SK-N-SH treated with all-trans-retinoic acid at 6 μM for 48 hours (cell line): ENCODE data around the gene AKAP8L.

ENCODE experiments used
- ATAC-seq: fragments of 200-7000 bp; cut with Tn5 transposase; 3 replicates; pipeline ENCODE4 v1.9.1; 2020; ENCODE audit warnings: mild to moderate bottlenecking, moderate library complexity
- ARNTL ChIP-seq: fragments of 450-650 bp; formaldehyde crosslinking; IDR thresholded peaks from 2 replicates; pipeline ENCODE4 v1.5.0; 2020; ENCODE audit warnings: low read depth, mild to moderate bottlenecking, moderate library complexity, borderline replicate concordance
- CREB5 ChIP-seq: fragments of 250-450 bp; sonication (Bioruptor Pico); IDR thresholded peaks from 2 replicates; pipeline ENCODE4 v1.5.1; 2020; ENCODE audit warnings: low read depth, mild to moderate bottlenecking, moderate library complexity
- CSDC2 ChIP-seq: fragments of 250-450 bp; sonication (Bioruptor Pico); IDR thresholded peaks from 2 replicates; pipeline ENCODE4 v1.5.0; 2020; ENCODE audit warnings: mild to moderate bottlenecking, moderate library complexity
- CSRNP3 ChIP-seq: fragments of 250-450 bp; sonication (Bioruptor Pico); IDR thresholded peaks from 2 replicates; pipeline ENCODE4 v1.5.1; 2021; ENCODE audit warnings: mild to moderate bottlenecking, moderate library complexity
- ESRRG ChIP-seq: fragments of 250-450 bp; sonication (Bioruptor Pico); IDR thresholded peaks from 2 replicates; pipeline ENCODE4 v1.6.1; 2021; ENCODE audit warnings: mild to moderate bottlenecking
- GLIS3 ChIP-seq: fragments of 250-450 bp; sonication (Bioruptor Pico); IDR thresholded peaks from 2 replicates; pipeline ENCODE4 v1.5.0; 2020; ENCODE audit warnings: mild to moderate bottlenecking, moderate library complexity
- ISL1 ChIP-seq: fragments of 250-450 bp; sonication (Bioruptor Pico); IDR thresholded peaks from 2 replicates; pipeline ENCODE4 v2.1.2; 2022; ENCODE audit warnings: mild to moderate bottlenecking, moderate library complexity
- PATZ1 ChIP-seq: fragments of 250-450 bp; sonication (Bioruptor Pico); IDR thresholded peaks from 2 replicates; pipeline ENCODE4 v1.8.0; 2020; ENCODE audit warnings: mild to moderate bottlenecking, moderate library complexity, borderline replicate concordance
- POU6F1 ChIP-seq: fragments of 250-450 bp; sonication (Bioruptor Pico); IDR thresholded peaks from 2 replicates; pipeline ENCODE4 v1.8.0; 2021; ENCODE audit warnings: low read depth, mild to moderate bottlenecking, moderate library complexity, borderline replicate concordance
- PPARA ChIP-seq: fragments of 250-450 bp; sonication (Bioruptor Pico); IDR thresholded peaks from 2 replicates; pipeline ENCODE4 v1.5.0; 2020; ENCODE audit warnings: mild to moderate bottlenecking, borderline replicate concordance
- RARB ChIP-seq: fragments of 250-450 bp; sonication (Bioruptor Pico); IDR thresholded peaks from 2 replicates; pipeline ENCODE4 v1.8.0; 2021; ENCODE audit warnings: mild to moderate bottlenecking, moderate library complexity
- SNAI2 ChIP-seq: fragments of 250-450 bp; sonication (Bioruptor Pico); IDR thresholded peaks from 2 replicates; pipeline ENCODE4 v1.5.0; 2020; ENCODE audit warnings: mild to moderate bottlenecking, moderate library complexity
- TOX ChIP-seq: fragments of 250-450 bp; sonication (Bioruptor Pico); IDR thresholded peaks from 2 replicates; pipeline ENCODE4 v1.8.0; 2021; ENCODE audit warnings: mild to moderate bottlenecking, moderate library complexity, borderline replicate concordance
- TSHZ2 ChIP-seq: fragments of 250-450 bp; sonication (Bioruptor Pico); IDR thresholded peaks from 2 replicates; pipeline ENCODE4 v1.5.0; 2020; ENCODE audit warnings: mild to moderate bottlenecking, moderate library complexity
- ZC3H10 ChIP-seq: fragments of 250-450 bp; sonication (Bioruptor Pico); IDR thresholded peaks from 2 replicates; pipeline ENCODE4 v1.5.1; 2021; ENCODE audit warnings: mild to moderate bottlenecking, moderate library complexity
- ZFP3 ChIP-seq: fragments of 250-450 bp; sonication (Bioruptor Pico); IDR thresholded peaks from 2 replicates; pipeline ENCODE4 v1.5.0; 2020; ENCODE audit warnings: mild to moderate bottlenecking, moderate library complexity
- ZFP30 ChIP-seq: fragments of 450-650 bp; formaldehyde crosslinking; IDR thresholded peaks from 2 replicates; pipeline ENCODE4 v1.5.0; 2022; ENCODE audit warnings: mild to moderate bottlenecking, moderate library complexity
- ZNF565 ChIP-seq: fragments of 450-650 bp; formaldehyde crosslinking; conservative IDR thresholded peaks from 2 replicates; pipeline ENCODE4 v1.5.0; 2020; ENCODE audit warnings: low read depth, mild to moderate bottlenecking, moderate library complexity
- ZNF70 ChIP-seq: fragments of 450-650 bp; formaldehyde crosslinking; IDR thresholded peaks from 2 replicates; pipeline ENCODE4 v1.5.0; 2020; ENCODE audit warnings: mild to moderate bottlenecking, moderate library complexity
- ZNF8 ChIP-seq: fragments of 450-650 bp; formaldehyde crosslinking; IDR thresholded peaks from 2 replicates; pipeline ENCODE4 v1.5.0; 2020; ENCODE audit warnings: mild to moderate bottlenecking, moderate library complexity

AKAP8L gene

GRCh38 chr19:15461694-15462093 is 42.9 kb upstream of the AKAP8L start:
- TF ChIP-seq ZC3H10 (CRISPR knock-in tag) (no peak), SNAI2 (CRISPR knock-in tag) (no peak), ZNF8 (CRISPR knock-in tag) (no peak), ISL1 (CRISPR knock-in tag) (no peak), CSRNP3 (no peak), PPARA (CRISPR knock-in tag) (no peak), ZFP3 (CRISPR knock-in tag) (no peak), CSDC2 (no peak)
- no peak for ATAC-seq

- TF ChIP-seq TOX (CRISPR knock-in tag) (no peak), ZFP3 (CRISPR knock-in tag) (no peak), ZNF70 (CRISPR knock-in tag) (no peak), ISL1 (CRISPR knock-in tag) (no peak), ARNTL (CRISPR knock-in tag) (no peak), ZFP30 (CRISPR knock-in tag) (no peak), CSRNP3 (no peak), PPARA (CRISPR knock-in tag) (no peak), ESRRG (CRISPR knock-in tag) (no peak), PATZ1 (CRISPR knock-in tag) (no peak), POU6F1 (no peak)
- ATAC-seq: no peak
These were observed 39.1 kb upstream of the AKAP8L start for GRCh38 chr19:15457701-15458484.

- no peak for ATAC-seq
- TF ChIP-seq CSDC2 (no peak), TSHZ2 (no peak), POU6F1 (no peak), PPARA (CRISPR knock-in tag) (no peak), SNAI2 (CRISPR knock-in tag) (no peak), CREB5 (CRISPR knock-in tag) (no peak), ARNTL (CRISPR knock-in tag) (no peak), ZNF565 (CRISPR knock-in tag) (no peak), ZFP30 (CRISPR knock-in tag) (no peak), ZC3H10 (CRISPR knock-in tag) (no peak), ISL1 (CRISPR knock-in tag) (no peak), CSRNP3 (no peak), ZNF70 (CRISPR knock-in tag) (no peak), RARB (no peak), ZNF8 (CRISPR knock-in tag) (no peak), GLIS3 (no peak)
These were observed 38.3 kb upstream of the AKAP8L start for GRCh38 chr19:15456871-15457700.
